Smooth muscle cell (in vitro differentiated cells): Measurements from ENCODE around the gene IFI16. TPM values are rescaled to one million over a fixed set of nuclear protein-coding genes. Genes with fewer than 3 reads are reported as not detected.
A peak's percentile ranks its signal among the peaks of the same experiment; 100 is the strongest.

ENCODE experiments used
- DNase-seq: peaks from one replicate; lab custom pipeline; 2025; ENCODE audit not compliant: unreplicated experiment; lab: John Stamatoyannopoulos, UW
- H2AFZ ChIP-seq: fragments of 200-600 bp; sonication (generic); 2 replicates; pipeline ENCODE4 v1.6.0; 2016; ENCODE audit warnings: antibody characterized with exemption, low read depth, mild to moderate bottlenecking
- H3F3A ChIP-seq: fragments of 200-600 bp; sonication (generic); 2 replicates; pipeline ENCODE4 v1.6.0; 2017; ENCODE audit warnings: antibody characterized with exemption, low read depth
- H3K27ac ChIP-seq: fragments of 200-600 bp; sonication (generic); 2 replicates; pipeline ENCODE4 v1.5.1; 2016; ENCODE audit warnings: low read depth, mild to moderate bottlenecking
- H3K27me3 ChIP-seq: fragments of 200-600 bp; sonication (generic); 2 replicates; pipeline ENCODE4 v1.6.1; 2016; ENCODE audit warnings: low read depth, mild to moderate bottlenecking
- H3K36me3 ChIP-seq: fragments of 200-600 bp; sonication (generic); 2 replicates; pipeline ENCODE4 v1.5.1; 2016; ENCODE audit warnings: low read depth
- H3K4me1 ChIP-seq: fragments of 200-600 bp; sonication (generic); 2 replicates; pipeline ENCODE4 v1.5.1; 2016; ENCODE audit warnings: low read depth
- H3K4me2 ChIP-seq: fragments of 200-600 bp; sonication (generic); 2 replicates; pipeline ENCODE4 v1.6.0; 2016; ENCODE audit warnings: mild to moderate bottlenecking
- H3K4me3 ChIP-seq: fragments of 200-600 bp; sonication (generic); 2 replicates; pipeline ENCODE4 v1.5.1; 2016; ENCODE audit warnings: mild to moderate bottlenecking
- H3K79me2 ChIP-seq: fragments of 200-600 bp; sonication (generic); 2 replicates; pipeline ENCODE4 v1.6.0; 2016; ENCODE audit warnings: low read depth, mild to moderate bottlenecking
- H3K9ac ChIP-seq: fragments of 200-600 bp; sonication (generic); 2 replicates; pipeline ENCODE4 v1.6.0; 2016; ENCODE audit warnings: low read depth
- H3K9me3 ChIP-seq: fragments of 200-600 bp; sonication (generic); replicated peaks from 2 replicates; pipeline ENCODE4 v1.5.1; 2016; ENCODE audit warnings: low read depth
- H4K20me1 ChIP-seq: fragments of 200-600 bp; sonication (generic); 2 replicates; pipeline ENCODE4 v1.6.0; 2016; ENCODE audit warnings: low read depth
- WGBS: methylation state at CpG from one replicate; pipeline ENCODE4 v1.1.7; 2016; ENCODE audit warnings: low lambda C conversion rate; 5-methylcytosine and 5-hydroxymethylcytosine counted together
- polyA plus RNA-seq: library from polyadenylated mRNA; unstranded; fragments of >200 nt; fragmentation: Nextera tagmentation; extraction: Ambion mirVana; gene quantifications from 2 replicates; pipeline ENCODE4 v1.2.1, GENCODE V29; 2016
- total RNA-seq: library from RNA; depleted of rRNA; stranded (reverse); fragments of >200 nt; gene quantifications from 2 replicates; pipeline ENCODE4 v1.2.3, GENCODE V29; 2014
- TF ChIP-seq, protein P1 (sequence below): fragments of 200-600 bp; sonication (generic); IDR thresholded peaks from 2 replicates; pipeline ENCODE4 v1.5.1; 2017; ENCODE audit warnings: borderline replicate concordance, mild to moderate bottlenecking, antibody characterized with exemption; ENCODE audit not compliant: insufficient read depth, poor library complexity, severe bottlenecking

The IFI16 gene
- total and polyA plus RNA-seq, 2 experiments from 2014 or later, result 92.1 to 114 TPM

DNA sequence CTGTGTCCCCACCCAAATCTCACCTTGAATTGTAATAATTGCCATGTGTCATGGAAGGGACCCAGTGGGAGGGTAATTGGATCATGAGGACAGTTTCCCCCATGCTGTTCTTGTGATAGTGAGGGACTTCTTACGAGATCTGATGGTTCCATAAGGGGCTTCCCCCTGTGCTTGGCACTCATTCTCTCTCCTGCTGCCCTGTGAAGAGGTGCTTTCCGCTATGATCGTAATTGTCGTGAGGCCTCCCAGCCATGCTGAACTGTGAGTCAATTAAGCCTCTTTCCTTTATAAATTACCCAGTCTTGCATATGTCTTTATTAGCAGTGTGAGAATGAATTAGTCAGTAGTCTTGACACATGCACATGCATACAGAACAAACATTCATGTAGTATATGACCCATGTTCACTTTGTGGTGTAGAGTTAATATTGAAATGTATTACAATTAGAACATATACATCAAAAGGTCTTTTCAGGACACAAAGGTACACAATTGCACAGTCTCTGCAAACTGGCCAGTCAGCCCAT lies 16.9 kb upstream of the IFI16 start:
- no peak overlapping the region for H3K4me2 ChIP-seq
- H3K79me2 ChIP-seq, result no peaks in the 10 kb centered on the region
- no peak overlapping the region for H3K4me3 ChIP-seq
- DNase-seq, result no peak
- no peak overlapping the region for H3K27ac ChIP-seq
- no peak overlapping the region for H3K9ac ChIP-seq
- TF ChIP-seq, protein P1, sequence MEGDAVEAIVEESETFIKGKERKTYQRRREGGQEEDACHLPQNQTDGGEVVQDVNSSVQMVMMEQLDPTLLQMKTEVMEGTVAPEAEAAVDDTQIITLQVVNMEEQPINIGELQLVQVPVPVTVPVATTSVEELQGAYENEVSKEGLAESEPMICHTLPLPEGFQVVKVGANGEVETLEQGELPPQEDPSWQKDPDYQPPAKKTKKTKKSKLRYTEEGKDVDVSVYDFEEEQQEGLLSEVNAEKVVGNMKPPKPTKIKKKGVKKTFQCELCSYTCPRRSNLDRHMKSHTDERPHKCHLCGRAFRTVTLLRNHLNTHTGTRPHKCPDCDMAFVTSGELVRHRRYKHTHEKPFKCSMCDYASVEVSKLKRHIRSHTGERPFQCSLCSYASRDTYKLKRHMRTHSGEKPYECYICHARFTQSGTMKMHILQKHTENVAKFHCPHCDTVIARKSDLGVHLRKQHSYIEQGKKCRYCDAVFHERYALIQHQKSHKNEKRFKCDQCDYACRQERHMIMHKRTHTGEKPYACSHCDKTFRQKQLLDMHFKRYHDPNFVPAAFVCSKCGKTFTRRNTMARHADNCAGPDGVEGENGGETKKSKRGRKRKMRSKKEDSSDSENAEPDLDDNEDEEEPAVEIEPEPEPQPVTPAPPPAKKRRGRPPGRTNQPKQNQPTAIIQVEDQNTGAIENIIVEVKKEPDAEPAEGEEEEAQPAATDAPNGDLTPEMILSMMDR, result no peak
- H3K36me3 ChIP-seq, result no peaks in the 10 kb centered on the region
- H3K9me3 ChIP-seq, result no peaks in the 10 kb centered on the region
- no peaks in the 10 kb centered on the region for H4K20me1 ChIP-seq
- no peak overlapping the region for H2AFZ ChIP-seq
- WGBS, result no CpG with 5 or more reads among the region's 4 CpGs
- no peaks in the 10 kb centered on the region for H3F3A ChIP-seq
- H3K4me1 ChIP-seq, result no peaks in the 10 kb centered on the region
- no peaks in the 10 kb centered on the region for H3K27me3 ChIP-seq

DNA sequence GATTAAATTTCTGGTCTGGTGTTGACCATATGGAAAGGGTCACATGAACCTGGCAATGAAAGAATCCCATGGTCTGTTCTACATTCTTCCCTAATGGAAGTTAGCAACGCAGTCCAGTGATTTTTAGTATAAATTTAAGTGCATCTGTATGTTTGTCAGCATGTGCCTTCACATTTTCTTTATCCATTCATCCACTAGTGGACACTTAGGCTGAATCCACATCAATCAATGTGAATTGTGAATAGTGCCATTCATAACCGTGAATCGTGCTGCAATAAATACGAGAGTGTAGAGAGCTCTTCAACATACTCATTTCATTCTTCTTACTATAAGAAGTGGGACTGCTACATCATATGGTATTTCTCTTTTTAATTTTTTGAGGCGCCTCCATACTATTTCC lies 12.7 kb upstream of the IFI16 start:
- Histone ChIP-seq H3K4me1 (peaks cover 26% of the 10 kb centered on the region), H3F3A (peaks cover 9% of the 10 kb centered on the region), H3K9me3 (no peaks in the 10 kb centered on the region), H3K79me2 (no peaks in the 10 kb centered on the region), H3K27me3 (no peaks in the 10 kb centered on the region), H3K4me2 (no peak overlapping the region), H4K20me1 (no peaks in the 10 kb centered on the region), H3K4me3 (no peak overlapping the region), H3K36me3 (no peaks in the 10 kb centered on the region), H3K9ac (no peak overlapping the region), H2AFZ (peak overlapping the region; percentile 79), H3K27ac (no peak overlapping the region)
- TF ChIP-seq, protein P1, result no peak
- 75% methylated on average over 5 of the region's 5 CpGs for WGBS
- DNase-seq, result no peak

DNA sequence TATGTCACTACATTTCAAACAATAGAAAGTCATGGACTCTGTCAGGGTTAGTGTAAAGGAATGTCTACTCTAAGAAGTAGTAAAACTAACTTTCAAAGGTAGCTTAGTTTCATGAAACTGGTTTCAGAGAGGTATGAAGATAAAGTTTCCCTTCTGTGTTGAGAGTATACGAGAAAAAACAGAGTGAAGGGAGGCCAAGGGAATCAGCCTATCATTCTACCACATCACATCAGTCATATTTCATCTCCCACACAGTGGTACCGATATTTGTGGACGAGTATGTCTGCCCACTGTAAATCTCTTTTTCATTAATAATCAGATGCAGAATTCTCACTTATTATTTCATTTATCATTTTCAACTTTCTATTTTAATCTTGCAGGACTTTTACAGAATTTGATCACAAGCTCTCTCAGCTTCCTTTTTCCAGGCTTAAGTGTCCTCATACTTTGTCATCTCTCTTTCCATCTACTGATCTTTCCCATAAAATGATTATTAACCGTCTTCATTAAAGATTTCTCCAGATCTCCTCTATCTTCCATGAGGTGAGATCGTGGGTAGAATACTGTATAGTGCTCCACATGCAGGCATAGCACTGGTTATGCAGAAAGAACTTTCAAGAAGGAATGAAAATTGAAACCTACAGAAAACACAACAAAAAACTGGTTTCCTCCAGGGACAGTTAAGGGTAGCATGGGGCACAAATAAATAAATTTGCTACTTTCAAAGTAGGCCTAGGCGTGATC lies 11.5 kb upstream of the IFI16 start:
- Histone ChIP-seq H3K4me3 (peak overlapping the region; percentile 57), H3K4me1 (peaks cover 26% of the 10 kb centered on the region)

More for the DNA sequence above, 11.5 kb upstream of the IFI16 start:
- no peak for DNase-seq
- peak overlapping the region; percentile 79 for H2AFZ ChIP-seq
- H3K9me3 ChIP-seq, result no peaks in the 10 kb centered on the region
- TF ChIP-seq, protein P1, result no peak
- H3K27ac ChIP-seq, result peak overlapping the region; percentile 77
- peak overlapping the region; percentile 83 for H3K4me2 ChIP-seq
- WGBS, result 52% methylated on average over 6 of the region's 6 CpGs
- H3K79me2 ChIP-seq, result peaks cover 5% of the 10 kb centered on the region
- peaks cover 9% of the 10 kb centered on the region for H3F3A ChIP-seq
- no peaks in the 10 kb centered on the region for H3K27me3 ChIP-seq
- H4K20me1 ChIP-seq, result no peaks in the 10 kb centered on the region
- H3K9ac ChIP-seq, result no peak overlapping the region
- no peaks in the 10 kb centered on the region for H3K36me3 ChIP-seq
